ENCODE results near the gene MROH9.

MROH9 gene

GRCh38 chr1:170935231-170935630 is at the start of gene MROH9:
MROH9 (plus strand) TSS chr1:170935534; CDS start chr1:170945557, 10,023 bp downstream.
- ChIA-PET CTCF (no interaction called here), POLR2A (no interaction called here)
- TF ChIP-seq ZNF2 (tag by site-specific recombination; IDR thresholded peaks at IDR 0.05) (no peak), ZNF624 (tag by site-specific recombination; IDR thresholded peaks at IDR 0.05) (no peak), ZNF837 (tag by site-specific recombination; IDR thresholded peaks at IDR 0.05) (no peak), ZNF138 (tag by site-specific recombination; IDR thresholded peaks at IDR 0.05; ENCODE audit: borderline replicate concordance) (no peak), OVOL3 (tag by site-specific recombination; IDR thresholded peaks at IDR 0.05) (no peak), FEZF1 (tag by site-specific recombination; IDR thresholded peaks at IDR 0.05) (no peak), ZNF785 (tag by site-specific recombination; IDR thresholded peaks at IDR 0.05) (no peak), PRDM1 (tag by site-specific recombination; IDR thresholded peaks at IDR 0.05) (no peak), ZNF184 (tag by site-specific recombination; IDR thresholded peaks at IDR 0.05) (no peak), ZNF146 (tag by site-specific recombination; IDR thresholded peaks at IDR 0.05) (no peak), ZBTB1 (tag by site-specific recombination; IDR thresholded peaks at IDR 0.05) (no peak), ZNF596 (tag by site-specific recombination; IDR thresholded peaks at IDR 0.05) (no peak), ZNF621 (tag by site-specific recombination; IDR thresholded peaks at IDR 0.05) (no peak)
- TF ChIP-seq, protein P1, sequence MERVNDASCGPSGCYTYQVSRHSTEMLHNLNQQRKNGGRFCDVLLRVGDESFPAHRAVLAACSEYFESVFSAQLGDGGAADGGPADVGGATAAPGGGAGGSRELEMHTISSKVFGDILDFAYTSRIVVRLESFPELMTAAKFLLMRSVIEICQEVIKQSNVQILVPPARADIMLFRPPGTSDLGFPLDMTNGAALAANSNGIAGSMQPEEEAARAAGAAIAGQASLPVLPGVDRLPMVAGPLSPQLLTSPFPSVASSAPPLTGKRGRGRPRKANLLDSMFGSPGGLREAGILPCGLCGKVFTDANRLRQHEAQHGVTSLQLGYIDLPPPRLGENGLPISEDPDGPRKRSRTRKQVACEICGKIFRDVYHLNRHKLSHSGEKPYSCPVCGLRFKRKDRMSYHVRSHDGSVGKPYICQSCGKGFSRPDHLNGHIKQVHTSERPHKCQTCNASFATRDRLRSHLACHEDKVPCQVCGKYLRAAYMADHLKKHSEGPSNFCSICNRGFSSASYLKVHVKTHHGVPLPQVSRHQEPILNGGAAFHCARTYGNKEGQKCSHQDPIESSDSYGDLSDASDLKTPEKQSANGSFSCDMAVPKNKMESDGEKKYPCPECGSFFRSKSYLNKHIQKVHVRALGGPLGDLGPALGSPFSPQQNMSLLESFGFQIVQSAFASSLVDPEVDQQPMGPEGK (tag by site-specific recombination; IDR thresholded peaks at IDR 0.05), result no peak
- TF ChIP-seq, protein P2, sequence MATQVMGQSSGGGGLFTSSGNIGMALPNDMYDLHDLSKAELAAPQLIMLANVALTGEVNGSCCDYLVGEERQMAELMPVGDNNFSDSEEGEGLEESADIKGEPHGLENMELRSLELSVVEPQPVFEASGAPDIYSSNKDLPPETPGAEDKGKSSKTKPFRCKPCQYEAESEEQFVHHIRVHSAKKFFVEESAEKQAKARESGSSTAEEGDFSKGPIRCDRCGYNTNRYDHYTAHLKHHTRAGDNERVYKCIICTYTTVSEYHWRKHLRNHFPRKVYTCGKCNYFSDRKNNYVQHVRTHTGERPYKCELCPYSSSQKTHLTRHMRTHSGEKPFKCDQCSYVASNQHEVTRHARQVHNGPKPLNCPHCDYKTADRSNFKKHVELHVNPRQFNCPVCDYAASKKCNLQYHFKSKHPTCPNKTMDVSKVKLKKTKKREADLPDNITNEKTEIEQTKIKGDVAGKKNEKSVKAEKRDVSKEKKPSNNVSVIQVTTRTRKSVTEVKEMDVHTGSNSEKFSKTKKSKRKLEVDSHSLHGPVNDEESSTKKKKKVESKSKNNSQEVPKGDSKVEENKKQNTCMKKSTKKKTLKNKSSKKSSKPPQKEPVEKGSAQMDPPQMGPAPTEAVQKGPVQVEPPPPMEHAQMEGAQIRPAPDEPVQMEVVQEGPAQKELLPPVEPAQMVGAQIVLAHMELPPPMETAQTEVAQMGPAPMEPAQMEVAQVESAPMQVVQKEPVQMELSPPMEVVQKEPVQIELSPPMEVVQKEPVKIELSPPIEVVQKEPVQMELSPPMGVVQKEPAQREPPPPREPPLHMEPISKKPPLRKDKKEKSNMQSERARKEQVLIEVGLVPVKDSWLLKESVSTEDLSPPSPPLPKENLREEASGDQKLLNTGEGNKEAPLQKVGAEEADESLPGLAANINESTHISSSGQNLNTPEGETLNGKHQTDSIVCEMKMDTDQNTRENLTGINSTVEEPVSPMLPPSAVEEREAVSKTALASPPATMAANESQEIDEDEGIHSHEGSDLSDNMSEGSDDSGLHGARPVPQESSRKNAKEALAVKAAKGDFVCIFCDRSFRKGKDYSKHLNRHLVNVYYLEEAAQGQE (tag by site-specific recombination; IDR thresholded peaks at IDR 0.05), result no peak
- H3K9me3 ChIP-seq (ENCODE audit: control insufficient read depth, insufficient read depth, low read depth, low read length), result no peaks in the 10 kb centered on the region
- no peak within 1 kb of the TSS for H3K4me3 ChIP-seq (ENCODE audit: low read depth, low read length)
- H3K27ac ChIP-seq (ENCODE audit: extremely low read depth, low read depth, low read length), result no peak within 1 kb of the TSS
- no peaks in the 10 kb centered on the region for H3K36me3 ChIP-seq (ENCODE audit: control insufficient read depth in 2 of 2, insufficient read depth in 1 of 2, low read length in 2 of 2)
- H3K4me1 ChIP-seq (ENCODE audit: control insufficient read depth, insufficient read depth, low read length), result no peaks in the 10 kb centered on the region

- ChIA-PET CTCF (interaction anchor here (0.6 to 1.3 kb wide), 2 partner anchors 44 to 341 kb away, joined by 3 to 5 read pairs; no protein-coding TSS in a partner anchor), POLR2A (no interaction called here)
- H3K4me1 ChIP-seq (ENCODE audit: control insufficient read depth, insufficient read depth, low read length), result no peaks in the 10 kb centered on the region
- TF ChIP-seq, protein P3, sequence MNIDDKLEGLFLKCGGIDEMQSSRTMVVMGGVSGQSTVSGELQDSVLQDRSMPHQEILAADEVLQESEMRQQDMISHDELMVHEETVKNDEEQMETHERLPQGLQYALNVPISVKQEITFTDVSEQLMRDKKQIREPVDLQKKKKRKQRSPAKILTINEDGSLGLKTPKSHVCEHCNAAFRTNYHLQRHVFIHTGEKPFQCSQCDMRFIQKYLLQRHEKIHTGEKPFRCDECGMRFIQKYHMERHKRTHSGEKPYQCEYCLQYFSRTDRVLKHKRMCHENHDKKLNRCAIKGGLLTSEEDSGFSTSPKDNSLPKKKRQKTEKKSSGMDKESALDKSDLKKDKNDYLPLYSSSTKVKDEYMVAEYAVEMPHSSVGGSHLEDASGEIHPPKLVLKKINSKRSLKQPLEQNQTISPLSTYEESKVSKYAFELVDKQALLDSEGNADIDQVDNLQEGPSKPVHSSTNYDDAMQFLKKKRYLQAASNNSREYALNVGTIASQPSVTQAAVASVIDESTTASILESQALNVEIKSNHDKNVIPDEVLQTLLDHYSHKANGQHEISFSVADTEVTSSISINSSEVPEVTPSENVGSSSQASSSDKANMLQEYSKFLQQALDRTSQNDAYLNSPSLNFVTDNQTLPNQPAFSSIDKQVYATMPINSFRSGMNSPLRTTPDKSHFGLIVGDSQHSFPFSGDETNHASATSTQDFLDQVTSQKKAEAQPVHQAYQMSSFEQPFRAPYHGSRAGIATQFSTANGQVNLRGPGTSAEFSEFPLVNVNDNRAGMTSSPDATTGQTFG (tag by site-specific recombination; IDR thresholded peaks at IDR 0.05; ENCODE audit: borderline replicate concordance), result no peak
- TF ChIP-seq ZNF311 (tag by site-specific recombination; IDR thresholded peaks at IDR 0.05; ENCODE audit: borderline replicate concordance), result no peak
- no peak for TF ChIP-seq ZNF18 (tag by site-specific recombination; IDR thresholded peaks at IDR 0.05)
- TF ChIP-seq ZBTB10 (tag by site-specific recombination; IDR thresholded peaks at IDR 0.05), result no peak
- TF ChIP-seq ZNF510 (tag by site-specific recombination; IDR thresholded peaks at IDR 0.05; ENCODE audit: insufficient replicate concordance), result no peak
- TF ChIP-seq FEZF1 (tag by site-specific recombination; IDR thresholded peaks at IDR 0.05), result no peak
- TF ChIP-seq ZBTB1 (tag by site-specific recombination; IDR thresholded peaks at IDR 0.05), result no peak
- TF ChIP-seq OVOL3 (tag by site-specific recombination; IDR thresholded peaks at IDR 0.05), result no peak
- TF ChIP-seq ZNF791 (tag by site-specific recombination; IDR thresholded peaks at IDR 0.05), result no peak
- no peak for TF ChIP-seq ZNF571 (tag by site-specific recombination; IDR thresholded peaks at IDR 0.05)
- H3K9me3 ChIP-seq (ENCODE audit: control insufficient read depth, insufficient read depth, low read depth, low read length), result no peaks in the 10 kb centered on the region
- H3K4me3 ChIP-seq (ENCODE audit: low read depth, low read length), result no peak overlapping the region
- no peak overlapping the region for H3K27ac ChIP-seq (ENCODE audit: extremely low read depth, low read depth, low read length)
- H3K36me3 ChIP-seq (ENCODE audit: control insufficient read depth in 2 of 2, insufficient read depth in 1 of 2, low read length in 2 of 2), result no peaks in the 10 kb centered on the region
Measured at GRCh38 chr1:170885551-170885950, 49.8 kb upstream of the MROH9 start.

All from HEK293 (cell line).